SK-N-SH (cell line): ENCODE results near the gene CSNK2A1. TPM values are rescaled to one million over a fixed set of nuclear protein-coding genes. Genes with fewer than 3 reads are reported as not detected.

ENCODE experiments used
- CTCF ChIA-PET: fragments of 300-600, 350-600 bp; formaldehyde crosslinking; extraction: SDS; loops from one replicate; lab custom pipeline; 2021; lab: Yijun Ruan, JAX
- POLR2A ChIA-PET: fragments of 350-600 bp; sonication (Branson Sonifier 250); formaldehyde crosslinking; extraction: SDS; loops from one replicate; lab custom pipeline; 2020; ENCODE audit warnings: antibody characterized with exemption, inconsistent platforms; lab: Yijun Ruan, JAX
- DNase-seq: peaks from one replicate; pipeline ENCODE4 v3.0.0; 2012
- H2AFZ ChIP-seq: fragments of 200-600 bp; sonication (generic); 2 replicates; pipeline ENCODE4 v1.8.1; 2016; ENCODE audit warnings: antibody characterized with exemption, mild to moderate bottlenecking, low read depth
- H3F3A ChIP-seq: fragments of 200-600 bp; sonication (generic); replicated peaks from 2 replicates; pipeline ENCODE3; 2016; ENCODE audit warnings: antibody characterized with exemption, mild to moderate bottlenecking; ENCODE audit not compliant: insufficient read depth
- H3K27ac ChIP-seq, 2 experiments: fragments of 200-500 bp in 1 of 2; fragments of 200-600 bp in 1 of 2; sonication (Bioruptor generic) in 1 of 2; sonication (generic), shearing (Covaris generic) in 1 of 2; 2 replicates each; pipeline versions ENCODE4 v1.5.1 to v1.6.1; 2014 to 2016; ENCODE audit warnings: low read depth in 2 of 2, inconsistent platforms in 1 of 2, low read length in 1 of 2, mild to moderate bottlenecking in 1 of 2, mixed read lengths in 1 of 2
- H3K27me3 ChIP-seq: fragments of 200-600 bp; sonication (generic), shearing (Covaris generic); 2 replicates; pipeline ENCODE4 v1.6.1; 2016; ENCODE audit warnings: mixed run types; ENCODE audit not compliant: insufficient read depth
- H3K36me3 ChIP-seq, 2 experiments: fragments of 200-500 bp in 1 of 2; fragments of 200-600 bp in 1 of 2; sonication (Bioruptor generic) in 1 of 2; sonication (generic) in 1 of 2; replicated peaks in 1 of 2; 2 replicates each; pipeline versions ENCODE3 to v1.5.1; 2014 to 2016; ENCODE audit warnings: low read length in 1 of 2, mild to moderate bottlenecking in 1 of 2; ENCODE audit not compliant: insufficient read depth in 2 of 2, control insufficient read depth in 1 of 2
- H3K4me1 ChIP-seq, 2 experiments: fragments of 200-500 bp in 1 of 2; fragments of 200-600 bp in 1 of 2; sonication (Bioruptor generic) in 1 of 2; sonication (generic), shearing (Covaris generic) in 1 of 2; 2 replicates each; pipeline versions ENCODE4 v1.5.1 to v1.6.1; 2014 to 2016; ENCODE audit warnings: low read depth in 1 of 2, low read length in 1 of 2, mixed run types in 1 of 2; ENCODE audit not compliant: insufficient read depth in 2 of 2, control insufficient read depth in 1 of 2
- H3K4me2 ChIP-seq: fragments of 200-600 bp; sonication (generic), shearing (Covaris generic); 2 replicates; pipeline ENCODE4 v1.6.1; 2017; ENCODE audit warnings: mixed run types
- H3K4me3 ChIP-seq, 2 experiments: fragments of 200-500 bp in 1 of 2; fragments of 200-600 bp in 1 of 2; sonication (Bioruptor generic) in 1 of 2; sonication (generic), shearing (Covaris generic) in 1 of 2; 2 replicates each; pipeline versions ENCODE4 v1.5.1 to v1.8.1; 2014 to 2016; ENCODE audit warnings: low read depth in 2 of 2, inconsistent platforms in 1 of 2, low read length in 1 of 2, mild to moderate bottlenecking in 1 of 2, mixed read lengths in 1 of 2, moderate library complexity in 1 of 2
- H3K79me2 ChIP-seq: fragments of 200-600 bp; sonication (generic); 2 replicates; pipeline ENCODE4 v1.8.1; 2017; ENCODE audit warnings: mild to moderate bottlenecking; ENCODE audit not compliant: insufficient read depth
- H3K9ac ChIP-seq: fragments of 200-600 bp; sonication (generic); 2 replicates; pipeline ENCODE4 v1.6.1; 2017; ENCODE audit warnings: mixed run types
- H3K9me2 ChIP-seq: fragments of 200-600 bp; sonication (generic); 2 replicates; pipeline ENCODE4 v1.6.1; 2017; ENCODE audit warnings: mixed run types
- H3K9me3 ChIP-seq: fragments of 200-600 bp; sonication (generic); 2 replicates; pipeline ENCODE4 v1.6.1; 2017; ENCODE audit warnings: mixed run types, mild to moderate bottlenecking, moderate library complexity
- H4K20me1 ChIP-seq: fragments of 200-600 bp; sonication (generic); 2 replicates; pipeline ENCODE4 v1.6.1; 2017; ENCODE audit warnings: mild to moderate bottlenecking, mixed run types; ENCODE audit not compliant: insufficient read depth
- CHD2 ChIP-seq: fragments of 150-350 bp; IDR thresholded peaks from 2 replicates; pipeline ENCODE4 v1.6.1; 2018; ENCODE audit warnings: low read length; ENCODE audit not compliant: partially characterized antibody
- EP300 ChIP-seq, 2 experiments: IDR thresholded peaks; 2 replicates each; pipeline versions ENCODE4 v1.4.0 to v1.6.1; 2012; ENCODE audit warnings: borderline replicate concordance in 1 of 2, low read depth in 1 of 2, low read length in 1 of 2
- FOSL2 ChIP-seq: IDR thresholded peaks from 2 replicates; pipeline ENCODE4 v1.4.0; 2012; ENCODE audit warnings: low read depth, mild to moderate bottlenecking, moderate library complexity, borderline replicate concordance
- FOXM1 ChIP-seq: IDR thresholded peaks from 2 replicates; pipeline ENCODE4 v1.4.0; 2012; ENCODE audit warnings: low read depth, mild to moderate bottlenecking
- GABPA ChIP-seq: IDR thresholded peaks from 2 replicates; pipeline ENCODE4 v1.4.0; 2012; ENCODE audit warnings: low read depth, mild to moderate bottlenecking
- GATA2 ChIP-seq: sonication (generic); formaldehyde crosslinking; IDR thresholded peaks from 2 replicates; pipeline ENCODE4 v1.5.0; 2020; ENCODE audit warnings: mild to moderate bottlenecking, missing genetic modification reagents
- MXI1 ChIP-seq: IDR thresholded peaks from 2 replicates; pipeline ENCODE4 v1.6.1; 2012; ENCODE audit warnings: mild to moderate bottlenecking, low read depth, low read length, improper control_type of control experiment
- NFIC ChIP-seq: IDR thresholded peaks from 2 replicates; pipeline ENCODE4 v1.4.0; 2012; ENCODE audit warnings: borderline replicate concordance
- NRF1 ChIP-seq: IDR thresholded peaks from 2 replicates; pipeline ENCODE4 v1.6.1; 2012; ENCODE audit warnings: low read depth, mild to moderate bottlenecking, low read length
- PBX3 ChIP-seq: IDR thresholded peaks from 2 replicates; pipeline ENCODE4; 2012
- POLR2AphosphoS5 ChIP-seq: IDR thresholded peaks from 2 replicates; pipeline ENCODE4 v1.6.1; 2012; ENCODE audit warnings: low read depth, low read length
- RFX5 ChIP-seq: IDR thresholded peaks from 2 replicates; pipeline ENCODE4 v1.6.1; 2012; ENCODE audit warnings: mild to moderate bottlenecking, improper control_type of control experiment, low read length
- RXRA ChIP-seq: IDR thresholded peaks from 2 replicates; pipeline ENCODE4 v1.4.0; 2012; ENCODE audit warnings: low read depth, mild to moderate bottlenecking, borderline replicate concordance
- TAF1 ChIP-seq: IDR thresholded peaks from 2 replicates; pipeline ENCODE4 v1.6.1; 2012; ENCODE audit warnings: low read depth, mild to moderate bottlenecking, low read length, moderate library complexity, borderline replicate concordance
- TCF12 ChIP-seq: IDR thresholded peaks from 2 replicates; pipeline ENCODE4 v1.4.0; 2012
- YY1 ChIP-seq: IDR thresholded peaks from 2 replicates; pipeline ENCODE4 v1.4.0; 2012; ENCODE audit warnings: low read depth, mild to moderate bottlenecking
- WGBS: methylation state at CpG from one replicate; pipeline ENCODE4 v1.1.6; 2017; ENCODE audit warnings: low lambda C conversion rate; 5-methylcytosine and 5-hydroxymethylcytosine counted together
- polyA plus RNA-seq, 3 experiments: library from polyadenylated mRNA; depleted of rRNA; stranded (reverse); fragments of >200 nt; gene quantifications; 2 replicates each; pipeline ENCODE4 v1.2.3, GENCODE V29; 2012
- TF ChIP-seq, protein P1 (sequence below): fragments of 150-350 bp; IDR thresholded peaks from 2 replicates; pipeline ENCODE4 v1.6.1; 2016; ENCODE audit warnings: mild to moderate bottlenecking, low read depth, low read length
- TF ChIP-seq, protein P2 (sequence below): IDR thresholded peaks from 2 replicates; pipeline ENCODE4 v1.4.0; 2012; ENCODE audit warnings: low read depth
- TF ChIP-seq, protein P3 (sequence below): IDR thresholded peaks from 2 replicates; pipeline ENCODE4 v1.4.0; 2012; ENCODE audit warnings: low read depth, borderline replicate concordance
- TF ChIP-seq, protein P4 (sequence below): fragments of 200-600 bp; sonication (generic); IDR thresholded peaks from 2 replicates; pipeline ENCODE4 v1.6.1; 2017; ENCODE audit warnings: antibody characterized with exemption, mild to moderate bottlenecking, moderate library complexity

CSNK2A1 gene
- polyA plus RNA-seq, 1 of the 3 experiments (the other 2 are of a cell fraction), result 61.9 TPM

GRCh38 chr20:537983-538382 is 5.6 kb downstream of the CSNK2A1 start:
- CTCF ChIA-PET, result no interaction called here
- no peaks in the 10 kb centered on the region; the same call in none of the 2 replicates for H3K9me3 ChIP-seq

More at GRCh38 chr20:537983-538382, 5.6 kb downstream of the CSNK2A1 start:
- no peak overlapping the region for H2AFZ ChIP-seq
- H3K4me1 ChIP-seq, result peaks cover 4 to 15% of the 10 kb centered on the region in 2 experiments; a peak in 2 of 4 replicates
- 96% methylated on average over 6 of the region's 6 CpGs for WGBS
- no peaks in the 10 kb centered on the region for H3K9me2 ChIP-seq
- H4K20me1 ChIP-seq, result peaks cover 97% of the 10 kb centered on the region
- peaks cover 0 to 6% of the 10 kb centered on the region in 2 experiments for H3K36me3 ChIP-seq
- no peaks in the 10 kb centered on the region for H3K27me3 ChIP-seq
- POLR2A ChIA-PET, result no interaction called here
- H3K79me2 ChIP-seq, result peaks cover 100% of the 10 kb centered on the region
- H3K4me3 ChIP-seq, result no peak overlapping the region
- TF ChIP-seq RFX5, result no peak
- no peak for TF ChIP-seq RXRA
- no peak for TF ChIP-seq EP300 (IDR thresholded peaks at IDR 0.05; ENCODE audit: borderline replicate concordance in 1 of 2, low read depth in 1 of 2, low read length in 1 of 2)
- TF ChIP-seq TAF1, result no peak
- TF ChIP-seq, protein P1, sequence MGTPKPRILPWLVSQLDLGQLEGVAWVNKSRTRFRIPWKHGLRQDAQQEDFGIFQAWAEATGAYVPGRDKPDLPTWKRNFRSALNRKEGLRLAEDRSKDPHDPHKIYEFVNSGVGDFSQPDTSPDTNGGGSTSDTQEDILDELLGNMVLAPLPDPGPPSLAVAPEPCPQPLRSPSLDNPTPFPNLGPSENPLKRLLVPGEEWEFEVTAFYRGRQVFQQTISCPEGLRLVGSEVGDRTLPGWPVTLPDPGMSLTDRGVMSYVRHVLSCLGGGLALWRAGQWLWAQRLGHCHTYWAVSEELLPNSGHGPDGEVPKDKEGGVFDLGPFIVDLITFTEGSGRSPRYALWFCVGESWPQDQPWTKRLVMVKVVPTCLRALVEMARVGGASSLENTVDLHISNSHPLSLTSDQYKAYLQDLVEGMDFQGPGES, result no peak
- TF ChIP-seq TCF12, result no peak
- TF ChIP-seq POLR2AphosphoS5, result no peak
- TF ChIP-seq YY1, result no peak
- TF ChIP-seq CHD2, result no peak
- no peak for TF ChIP-seq FOXM1
- TF ChIP-seq, protein P2, sequence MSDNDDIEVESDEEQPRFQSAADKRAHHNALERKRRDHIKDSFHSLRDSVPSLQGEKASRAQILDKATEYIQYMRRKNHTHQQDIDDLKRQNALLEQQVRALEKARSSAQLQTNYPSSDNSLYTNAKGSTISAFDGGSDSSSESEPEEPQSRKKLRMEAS, result no peak
- TF ChIP-seq PBX3, result no peak
- TF ChIP-seq, protein P3, sequence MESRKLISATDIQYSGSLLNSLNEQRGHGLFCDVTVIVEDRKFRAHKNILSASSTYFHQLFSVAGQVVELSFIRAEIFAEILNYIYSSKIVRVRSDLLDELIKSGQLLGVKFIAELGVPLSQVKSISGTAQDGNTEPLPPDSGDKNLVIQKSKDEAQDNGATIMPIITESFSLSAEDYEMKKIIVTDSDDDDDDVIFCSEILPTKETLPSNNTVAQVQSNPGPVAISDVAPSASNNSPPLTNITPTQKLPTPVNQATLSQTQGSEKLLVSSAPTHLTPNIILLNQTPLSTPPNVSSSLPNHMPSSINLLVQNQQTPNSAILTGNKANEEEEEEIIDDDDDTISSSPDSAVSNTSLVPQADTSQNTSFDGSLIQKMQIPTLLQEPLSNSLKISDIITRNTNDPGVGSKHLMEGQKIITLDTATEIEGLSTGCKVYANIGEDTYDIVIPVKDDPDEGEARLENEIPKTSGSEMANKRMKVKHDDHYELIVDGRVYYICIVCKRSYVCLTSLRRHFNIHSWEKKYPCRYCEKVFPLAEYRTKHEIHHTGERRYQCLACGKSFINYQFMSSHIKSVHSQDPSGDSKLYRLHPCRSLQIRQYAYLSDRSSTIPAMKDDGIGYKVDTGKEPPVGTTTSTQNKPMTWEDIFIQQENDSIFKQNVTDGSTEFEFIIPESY, result no peak
- TF ChIP-seq FOSL2, result no peak
- TF ChIP-seq, protein P4, sequence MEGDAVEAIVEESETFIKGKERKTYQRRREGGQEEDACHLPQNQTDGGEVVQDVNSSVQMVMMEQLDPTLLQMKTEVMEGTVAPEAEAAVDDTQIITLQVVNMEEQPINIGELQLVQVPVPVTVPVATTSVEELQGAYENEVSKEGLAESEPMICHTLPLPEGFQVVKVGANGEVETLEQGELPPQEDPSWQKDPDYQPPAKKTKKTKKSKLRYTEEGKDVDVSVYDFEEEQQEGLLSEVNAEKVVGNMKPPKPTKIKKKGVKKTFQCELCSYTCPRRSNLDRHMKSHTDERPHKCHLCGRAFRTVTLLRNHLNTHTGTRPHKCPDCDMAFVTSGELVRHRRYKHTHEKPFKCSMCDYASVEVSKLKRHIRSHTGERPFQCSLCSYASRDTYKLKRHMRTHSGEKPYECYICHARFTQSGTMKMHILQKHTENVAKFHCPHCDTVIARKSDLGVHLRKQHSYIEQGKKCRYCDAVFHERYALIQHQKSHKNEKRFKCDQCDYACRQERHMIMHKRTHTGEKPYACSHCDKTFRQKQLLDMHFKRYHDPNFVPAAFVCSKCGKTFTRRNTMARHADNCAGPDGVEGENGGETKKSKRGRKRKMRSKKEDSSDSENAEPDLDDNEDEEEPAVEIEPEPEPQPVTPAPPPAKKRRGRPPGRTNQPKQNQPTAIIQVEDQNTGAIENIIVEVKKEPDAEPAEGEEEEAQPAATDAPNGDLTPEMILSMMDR, result no peak
- TF ChIP-seq GATA2 (CRISPR knock-in tag), result no peak
- TF ChIP-seq GABPA, result no peak
- TF ChIP-seq NFIC, result no peak
- TF ChIP-seq NRF1, result no peak
- TF ChIP-seq MXI1, result no peak
- H3K27ac ChIP-seq, result no peak overlapping the region
- no peak overlapping the region for H3K4me2 ChIP-seq
- no peaks in the 10 kb centered on the region for H3F3A ChIP-seq
- no peak overlapping the region for H3K9ac ChIP-seq
- DNase-seq, result no peak
